C4-2B (cell line): ENCODE measurements around the gene TAF1B.

Experiments used
- CTCF ChIP-seq: fragments of 450-650 bp; conservative IDR thresholded peaks from 2 replicates; pipeline ENCODE4 v1.5.1; 2017; ENCODE audit warnings: mild to moderate bottlenecking
- ZFX ChIP-seq: fragments of 450-650 bp; IDR thresholded peaks from 2 replicates; pipeline ENCODE4 v1.6.1; 2017

GRCh38 chr2:9949992-9950520, 106.8 kb downstream of the TAF1B start:
- TF ChIP-seq CTCF (no peak), ZFX (no peak)
